ENCODE results near the gene RBM45. TPM values are rescaled to one million over a fixed set of nuclear protein-coding genes. Genes with fewer than 3 reads are reported as not detected.
"Not testable (repeated sequence)": the region's sequence is repeated elsewhere in the genome, so short reads cannot be mapped to it uniquely, and the experiment has no call there.

The RBM45 gene
- total RNA-seq, 2 donors from 2014 or later = 5.6 to 6.4 TPM

DNA sequence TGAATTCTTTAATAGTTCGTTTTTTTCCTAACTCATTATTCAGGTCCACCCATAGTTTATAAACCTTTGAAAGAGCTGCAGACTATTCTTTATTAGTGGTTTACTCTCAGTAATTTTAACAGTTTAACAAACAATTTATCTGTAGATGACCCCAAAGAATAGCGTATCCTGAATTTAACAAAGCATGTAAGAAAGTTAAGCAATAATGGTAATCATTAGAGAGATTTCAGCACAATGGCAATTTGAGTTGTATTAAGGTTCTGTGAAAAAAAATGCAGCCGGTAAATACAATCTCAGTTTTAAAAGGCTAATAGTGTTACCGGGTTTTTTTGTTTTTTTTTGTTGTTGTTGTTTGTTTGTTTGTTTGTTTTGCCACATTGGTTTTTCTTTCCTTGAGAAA lies 40.3 kb downstream of the RBM45 start:
- intact Hi-C loops (cut with DNase I) = no loop called here
- DNase-seq (no peak), ATAC-seq (no peak)

DNA sequence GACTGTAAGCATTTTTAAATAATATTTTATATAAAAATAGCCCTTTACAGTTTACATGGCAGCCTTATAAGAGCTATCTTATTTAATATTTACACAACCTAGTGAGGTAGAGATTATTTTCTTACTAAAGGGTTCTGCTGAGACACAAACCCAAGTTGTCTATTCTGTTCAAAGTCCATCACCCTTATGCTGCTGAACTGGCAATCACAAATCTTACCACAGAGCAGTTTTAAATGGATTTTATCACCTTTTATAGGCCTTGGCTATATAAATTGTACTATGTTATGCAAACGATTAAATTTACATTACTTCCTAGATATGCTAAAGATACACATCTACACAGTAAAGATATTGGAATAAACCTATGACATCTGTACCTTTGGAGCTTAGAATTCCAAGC lies 40.7 kb downstream of the RBM45 start:
- DNase-seq (no peak), ATAC-seq (no peak)
- intact Hi-C loops (cut with DNase I) = no loop called here

DNA sequence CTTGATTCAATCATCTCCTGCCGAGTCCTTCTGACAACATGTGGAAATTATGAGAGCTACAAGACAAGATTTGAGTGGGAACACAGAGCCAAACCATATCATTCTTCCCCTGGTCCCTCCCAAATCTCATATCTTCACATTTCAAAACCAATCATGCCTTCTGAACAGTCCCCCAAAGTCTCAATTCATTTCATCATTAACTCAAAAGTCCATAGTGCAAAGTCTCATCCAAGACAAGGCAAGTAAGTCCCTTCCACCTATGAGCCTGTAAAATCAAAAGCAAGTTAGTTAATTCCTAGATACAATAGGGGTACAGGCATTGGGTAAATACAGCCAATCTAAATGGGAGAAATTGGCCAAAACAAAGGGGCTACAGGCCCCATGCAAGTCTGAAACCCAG lies 41.6 kb downstream of the RBM45 start:
- ATAC-seq; intact Hi-C loops (cut with DNase I); DNase-seq: not testable (repeated sequence)

DNA sequence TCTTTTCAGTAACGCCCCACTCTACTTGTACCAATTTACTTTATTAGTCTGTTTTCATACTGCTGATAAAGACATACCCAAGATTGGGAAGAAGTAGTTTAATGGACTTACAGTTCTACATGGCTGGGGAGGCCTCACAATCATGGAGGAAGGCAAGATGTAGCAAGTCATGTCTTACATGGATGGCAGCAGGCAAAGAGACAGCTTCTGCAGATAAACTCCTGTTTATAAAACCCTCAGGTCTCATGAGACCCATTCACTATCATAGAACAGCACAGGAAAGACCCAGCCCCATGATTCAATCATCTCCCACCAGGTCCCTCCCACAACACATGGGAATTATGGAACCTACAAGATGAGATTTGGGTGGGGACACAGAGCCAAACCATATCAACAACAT lies 43.3 kb downstream of the RBM45 start:
- no peak for ATAC-seq
- intact Hi-C loops (cut with DNase I) = no loop called here

DNA sequence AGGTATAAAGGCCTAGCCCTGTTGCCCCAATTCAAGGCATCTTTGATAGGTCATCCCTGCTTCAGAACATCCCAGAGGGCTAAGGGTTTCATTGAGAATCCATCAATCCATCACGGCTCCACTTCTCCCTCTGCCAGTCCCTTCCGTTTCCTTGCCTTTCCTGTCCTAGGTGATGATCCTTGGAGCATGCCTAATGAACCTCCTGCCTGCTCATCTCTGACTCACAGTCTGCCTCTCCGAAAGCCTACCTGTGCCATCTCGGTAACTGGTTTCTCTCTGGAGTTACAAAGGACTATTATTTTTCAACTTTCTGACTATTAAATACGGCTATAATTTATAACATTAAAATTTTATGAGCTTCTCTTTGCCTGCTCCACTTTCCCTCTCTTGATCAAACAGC lies 45.3 kb downstream of the RBM45 start:
- ATAC-seq (no peak), DNase-seq (no peak)
- intact Hi-C loops (cut with DNase I) = no loop called here

More for the DNA sequence above, 43.3 kb downstream of the RBM45 start:
- DNase-seq = no peak

DNA sequence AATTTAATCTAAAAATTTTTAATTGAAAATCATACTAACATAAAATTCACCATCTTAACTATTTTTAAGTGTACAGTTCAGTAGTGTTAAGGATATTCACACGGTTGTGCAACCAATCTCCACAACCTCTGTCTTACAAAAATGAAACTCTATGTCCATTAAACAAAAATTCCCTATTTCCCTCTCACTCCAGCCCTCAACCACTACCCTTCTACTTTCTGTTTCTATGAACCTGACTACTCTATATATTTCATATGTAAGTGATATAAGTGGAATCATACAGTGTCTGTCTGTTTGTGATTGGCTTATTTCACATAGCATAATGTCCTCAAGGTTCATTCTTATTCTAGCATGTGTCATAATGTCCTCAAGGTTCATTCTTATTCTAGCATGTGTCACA lies 47.7 kb downstream of the RBM45 start:
- DNase-seq (no peak), ATAC-seq (no peak)
- intact Hi-C loops (cut with DNase I) = no loop called here

DNA sequence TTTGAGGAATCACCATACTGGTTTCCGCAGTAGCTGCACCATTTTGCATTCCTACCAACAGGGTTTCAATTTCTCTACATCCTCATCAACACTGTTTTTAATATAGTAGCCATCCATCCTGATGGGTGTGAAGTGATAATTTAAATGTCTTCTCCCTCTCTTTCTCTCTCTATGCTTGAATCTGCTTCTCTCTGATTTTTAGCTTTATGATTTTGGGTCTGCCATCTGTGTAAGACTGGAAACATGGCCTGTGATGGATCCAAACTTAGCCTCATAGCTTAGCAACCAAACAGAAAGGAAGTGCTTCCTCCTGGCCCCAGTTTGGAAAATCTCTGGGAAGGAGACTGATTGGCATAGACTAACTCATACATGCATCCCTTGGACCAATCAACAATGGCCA lies 48.4 kb downstream of the RBM45 start:
- intact Hi-C loops (cut with DNase I) = no loop called here
- ATAC-seq = no peak
- no peak for DNase-seq

DNA sequence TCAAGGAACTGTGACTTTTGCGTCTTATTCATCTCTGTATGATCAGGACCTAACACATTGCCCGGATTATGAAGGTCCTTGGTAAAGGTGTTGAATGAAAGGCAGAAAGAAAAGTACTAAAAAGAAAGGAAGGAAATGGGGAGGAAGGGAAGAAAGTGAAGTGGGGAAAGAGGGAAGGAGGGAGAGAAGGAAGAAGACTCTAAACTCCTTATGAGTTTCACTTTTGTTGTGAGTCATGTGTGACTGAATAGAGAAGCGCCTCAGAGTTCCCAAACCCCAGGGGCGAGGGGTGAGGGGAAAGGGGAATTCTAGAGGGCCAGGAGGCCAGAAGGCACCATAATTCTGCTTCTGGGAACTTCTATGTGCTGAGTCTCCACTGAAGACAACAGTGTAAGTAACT lies 51.2 kb downstream of the RBM45 start:
- intact Hi-C loops (cut with DNase I) = no loop called here
- ATAC-seq (peak in 1 of 2 donors; percentile 33), DNase-seq (no peak)

DNA sequence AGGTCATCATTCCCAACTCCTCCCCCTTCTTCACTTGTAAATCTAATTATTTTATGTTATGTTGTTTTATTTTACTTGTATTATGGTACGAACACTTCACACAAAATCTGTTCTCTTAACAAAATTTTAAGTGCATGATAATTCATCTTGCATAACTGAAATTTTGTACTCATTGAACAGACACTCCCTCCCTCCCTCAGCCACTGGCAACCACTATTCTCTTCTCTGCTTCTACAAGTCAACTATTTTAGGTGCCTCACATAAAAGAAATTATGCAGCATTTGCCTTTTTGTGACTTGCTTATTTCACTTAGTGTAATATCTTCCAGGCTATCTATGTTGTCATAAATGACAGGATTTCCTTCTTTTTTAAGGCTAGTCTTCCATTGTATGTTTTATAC lies 51.7 kb downstream of the RBM45 start:
- intact Hi-C loops (cut with DNase I) = no loop called here
- no peak for ATAC-seq
- DNase-seq = no peak

DNA sequence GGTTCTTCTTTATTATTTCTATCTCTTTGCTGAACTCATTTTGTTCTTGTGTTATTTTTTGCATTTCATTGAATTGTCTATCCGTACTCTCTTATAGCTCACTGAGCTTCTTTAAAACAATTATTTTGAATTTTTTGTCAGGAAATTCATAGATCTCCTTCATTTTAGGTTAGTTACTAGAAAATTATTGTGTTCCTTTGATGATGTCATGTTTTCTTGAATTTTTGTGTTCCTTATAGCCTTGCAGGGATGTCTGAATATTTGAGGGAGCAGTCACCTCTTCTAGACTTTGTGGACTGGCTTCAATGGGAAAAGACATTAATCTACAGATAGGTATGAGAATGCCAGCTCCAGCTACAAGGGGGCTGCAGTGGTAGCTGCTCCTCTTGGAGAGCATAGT lies 61.4 kb downstream of the RBM45 start:
- intact Hi-C loops (cut with DNase I) = no loop called here
- no peak for DNase-seq
- ATAC-seq = no peak

DNA sequence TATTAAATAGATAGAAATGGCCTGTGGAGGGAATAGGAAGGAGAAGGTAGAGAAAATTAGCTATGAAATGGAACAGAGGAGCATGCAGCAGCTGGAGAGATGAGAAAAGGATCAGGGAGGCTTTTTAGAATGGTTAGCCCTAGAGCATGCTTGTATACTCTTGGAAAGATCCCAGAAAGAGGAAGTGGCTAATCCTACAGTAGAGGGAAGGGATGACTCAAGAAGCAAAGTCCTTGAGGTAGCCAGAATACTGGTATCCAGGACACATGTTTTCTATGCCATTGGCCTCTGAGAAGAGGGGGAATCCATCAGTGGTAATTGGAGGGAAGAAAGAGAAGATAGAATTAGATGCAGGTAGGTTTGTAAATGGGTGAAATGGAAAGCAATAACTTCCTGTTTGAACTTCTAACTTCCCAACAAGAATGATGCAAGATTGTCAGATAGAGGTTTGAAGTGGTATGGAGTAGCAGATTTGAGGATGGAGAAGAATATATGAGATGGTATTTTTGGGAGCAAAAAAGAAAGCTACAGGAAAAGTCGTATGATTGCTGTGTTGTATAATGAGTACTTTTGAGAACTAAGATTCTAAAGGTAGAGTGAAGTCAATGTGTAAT lies 64.9 kb downstream of the RBM45 start:
- intact Hi-C loops (cut with DNase I) = no loop called here
- DNase-seq (no peak), ATAC-seq (peak in 1 of 2 donors; percentile 34)

Other genes starting within 250 kb of the RBM45 start
- under 1 TPM; 0.24 to 0.56 TPM for gene PDE11A, start 39.7 kb upstream of the RBM45 start, total RNA-seq
- gene OSBPL6, start 82.1 kb downstream of the RBM45 start, total RNA-seq = 10 to 100 TPM in 1 of 2 donors, 1 to 10 TPM in 1; 7.0 to 12.2 TPM